Dedifferentiated amniotic fluid mesenchymal stem cell (primary cell): Measurements from ENCODE around the gene CARD8.
"Not testable (repeated sequence)": the region's sequence is repeated elsewhere in the genome, so short reads cannot be mapped to it uniquely, and the experiment has no call there.

Experiments
- DNase-seq: peaks from one replicate; pipeline ENCODE4 v3.0.0-alpha.2; 2016; ENCODE audit errors: extremely low spot score

The CARD8 gene, protein sequence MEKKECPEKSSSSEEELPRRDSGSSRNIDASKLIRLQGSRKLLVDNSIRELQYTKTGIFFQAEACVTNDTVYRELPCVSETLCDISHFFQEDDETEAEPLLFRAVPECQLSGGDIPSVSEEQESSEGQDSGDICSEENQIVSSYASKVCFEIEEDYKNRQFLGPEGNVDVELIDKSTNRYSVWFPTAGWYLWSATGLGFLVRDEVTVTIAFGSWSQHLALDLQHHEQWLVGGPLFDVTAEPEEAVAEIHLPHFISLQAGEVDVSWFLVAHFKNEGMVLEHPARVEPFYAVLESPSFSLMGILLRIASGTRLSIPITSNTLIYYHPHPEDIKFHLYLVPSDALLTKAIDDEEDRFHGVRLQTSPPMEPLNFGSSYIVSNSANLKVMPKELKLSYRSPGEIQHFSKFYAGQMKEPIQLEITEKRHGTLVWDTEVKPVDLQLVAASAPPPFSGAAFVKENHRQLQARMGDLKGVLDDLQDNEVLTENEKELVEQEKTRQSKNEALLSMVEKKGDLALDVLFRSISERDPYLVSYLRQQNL

DNA sequence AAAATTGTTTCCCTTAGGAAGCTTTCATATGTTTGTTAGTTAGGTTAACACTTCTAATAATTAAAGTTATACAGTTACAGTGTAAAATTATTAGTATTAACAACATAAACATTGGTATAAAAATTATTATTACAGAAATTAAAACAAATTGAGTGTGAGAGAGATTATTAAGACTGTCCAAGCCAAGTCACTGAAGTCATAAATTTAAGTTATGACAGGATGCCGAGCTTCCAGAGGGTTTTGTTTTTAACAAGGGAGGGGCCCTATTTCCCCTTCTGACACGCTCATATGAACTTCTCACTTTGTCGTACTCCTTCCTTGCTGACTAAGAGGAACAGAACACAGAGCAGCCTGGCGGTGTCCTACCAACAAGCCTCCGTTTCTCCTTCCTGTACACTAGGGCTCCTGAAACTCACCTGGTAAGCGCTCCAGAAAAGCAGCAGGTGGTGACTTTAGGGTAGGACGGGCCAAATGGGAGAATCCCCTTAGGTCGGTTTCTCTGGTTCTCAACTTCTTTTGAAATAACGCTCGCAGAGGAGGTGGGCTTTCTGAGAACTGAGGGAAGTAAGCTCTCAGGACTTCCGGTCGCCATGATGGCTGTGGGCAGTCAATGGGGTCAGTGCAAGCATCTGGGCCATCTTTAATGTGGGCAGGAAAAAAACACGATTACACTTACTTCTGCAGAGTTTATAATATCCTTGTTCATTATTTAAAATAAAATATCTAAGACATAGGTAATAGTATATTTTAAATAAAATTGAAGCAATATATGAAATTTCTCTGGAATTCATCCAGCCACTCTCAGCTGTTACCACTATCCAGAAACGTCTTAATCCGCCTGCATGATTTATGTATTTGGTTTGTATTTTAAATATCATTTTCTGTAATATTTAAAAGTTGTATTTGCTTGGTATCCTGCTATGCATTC is at the start of gene CARD8:
Gene CARD8 (minus strand): TSS at position 537 of the 928 bp plus-strand sequence. CDS start 14,892 bp downstream, outside the sequence.
- peak; percentile 75 for DNase-seq

DNA sequence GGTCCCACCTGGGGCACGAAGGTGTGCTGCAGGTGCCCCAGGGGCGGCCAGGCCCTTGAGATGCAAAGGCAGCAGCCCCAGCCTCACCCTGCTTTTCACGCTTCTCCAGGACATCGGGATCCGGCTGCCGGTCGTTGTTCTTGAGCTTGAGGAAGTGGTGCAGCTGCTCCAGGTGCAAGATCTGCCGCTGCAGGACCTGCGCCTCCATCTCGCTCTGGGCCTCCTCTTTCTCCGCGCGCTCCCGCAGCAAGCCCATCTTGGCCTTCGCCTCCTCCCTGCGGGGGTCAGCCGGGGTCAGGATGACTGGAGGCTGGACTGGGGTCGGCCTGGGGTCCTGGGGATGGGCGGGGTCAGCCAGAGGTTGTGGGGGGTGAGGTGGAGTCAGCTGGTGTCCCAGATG is 48.2 kb upstream of the CARD8 start:
- no peak for DNase-seq

DNA sequence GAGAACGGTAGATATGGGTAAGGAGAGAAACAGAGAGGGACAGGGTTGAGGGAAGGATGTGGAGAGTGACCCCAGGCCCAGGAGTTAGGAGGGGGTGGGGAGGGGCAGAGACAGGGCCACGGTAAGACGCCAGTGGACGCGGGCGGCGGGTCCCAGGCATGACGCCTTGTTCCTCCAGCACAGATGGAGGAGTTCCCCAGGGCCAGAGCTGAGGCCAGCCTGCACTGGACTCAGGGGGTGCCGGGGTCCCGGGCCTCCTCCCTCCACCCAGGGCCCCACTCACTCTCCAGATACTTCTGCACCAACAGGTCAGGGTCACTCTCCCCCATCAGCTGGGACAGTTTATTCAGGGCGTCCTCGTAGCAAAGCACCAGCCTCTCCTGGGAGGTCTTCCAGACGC is 47.7 kb upstream of the CARD8 start:
- no peak for DNase-seq

DNA sequence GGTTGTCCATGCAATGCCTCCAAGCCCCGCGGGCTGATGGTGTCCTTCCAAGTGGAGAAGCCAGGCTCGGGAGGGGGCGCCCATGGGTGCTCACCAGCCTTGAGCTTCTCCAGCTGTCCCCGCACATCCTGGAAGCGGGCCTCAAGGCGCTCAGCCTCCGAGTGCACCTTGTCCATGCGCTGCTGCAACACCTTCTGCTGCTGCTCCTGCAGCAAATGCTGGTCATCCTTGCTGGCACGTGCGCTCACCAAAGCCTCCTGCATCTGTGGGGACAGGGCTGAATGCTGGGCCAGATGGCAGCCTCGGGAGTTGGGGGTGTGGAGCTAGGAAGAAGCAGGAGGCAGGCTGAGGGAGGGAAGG is 46.9 kb upstream of the CARD8 start:
- DNase-seq = no peak

DNA sequence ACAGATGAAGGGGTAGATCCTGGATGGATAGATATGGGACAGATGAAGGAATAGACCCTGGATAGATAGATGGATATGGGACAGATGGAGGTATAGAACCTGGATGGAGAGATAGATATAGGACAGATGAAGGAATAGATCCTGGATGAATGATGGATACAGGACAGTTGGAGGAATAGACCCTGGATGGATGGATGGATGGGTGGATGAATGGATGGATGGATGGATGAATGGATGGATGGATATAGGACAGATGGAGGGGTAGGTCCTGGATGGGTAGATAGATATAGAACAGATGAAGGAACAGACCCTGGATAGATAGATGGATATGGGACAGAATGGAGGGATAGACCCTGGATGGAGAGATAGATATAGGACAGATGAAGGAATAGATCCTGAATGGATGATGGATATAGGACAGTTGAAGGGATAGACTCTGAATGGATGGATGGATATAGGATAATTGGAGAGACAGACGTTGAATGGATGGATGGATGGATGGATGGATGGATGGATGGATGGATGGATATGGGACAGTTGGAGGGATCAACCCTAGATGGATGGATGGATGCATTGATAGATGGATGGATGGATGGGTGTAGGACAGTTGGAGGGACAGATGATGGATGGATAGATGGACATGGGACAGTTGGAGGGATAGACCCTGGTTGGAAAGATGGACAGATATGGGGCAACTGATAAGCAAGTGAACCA is 46.3 kb upstream of the CARD8 start:
- DNase-seq = no peak

DNA sequence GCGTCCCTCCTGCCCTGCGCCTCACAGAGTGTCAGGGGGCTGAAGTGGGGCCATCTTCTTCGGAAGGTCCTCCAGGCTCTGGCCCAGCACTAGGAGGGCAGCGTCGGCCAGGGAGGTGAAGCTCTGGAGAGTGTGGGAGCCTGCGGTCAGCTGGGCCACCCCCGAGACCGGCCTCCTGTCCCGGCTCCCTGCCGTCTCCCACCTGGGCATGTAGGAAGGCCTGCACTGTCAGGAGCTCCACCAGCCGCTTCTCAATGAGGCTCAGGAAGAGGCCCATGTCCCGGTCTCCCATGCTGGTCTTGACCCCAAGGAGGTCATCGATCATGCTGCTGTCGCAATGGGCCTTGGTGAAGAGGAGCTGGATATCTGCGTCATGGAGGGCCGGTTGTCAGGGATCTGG is 42.3 kb upstream of the CARD8 start:
- peak; percentile 12 for DNase-seq

DNA sequence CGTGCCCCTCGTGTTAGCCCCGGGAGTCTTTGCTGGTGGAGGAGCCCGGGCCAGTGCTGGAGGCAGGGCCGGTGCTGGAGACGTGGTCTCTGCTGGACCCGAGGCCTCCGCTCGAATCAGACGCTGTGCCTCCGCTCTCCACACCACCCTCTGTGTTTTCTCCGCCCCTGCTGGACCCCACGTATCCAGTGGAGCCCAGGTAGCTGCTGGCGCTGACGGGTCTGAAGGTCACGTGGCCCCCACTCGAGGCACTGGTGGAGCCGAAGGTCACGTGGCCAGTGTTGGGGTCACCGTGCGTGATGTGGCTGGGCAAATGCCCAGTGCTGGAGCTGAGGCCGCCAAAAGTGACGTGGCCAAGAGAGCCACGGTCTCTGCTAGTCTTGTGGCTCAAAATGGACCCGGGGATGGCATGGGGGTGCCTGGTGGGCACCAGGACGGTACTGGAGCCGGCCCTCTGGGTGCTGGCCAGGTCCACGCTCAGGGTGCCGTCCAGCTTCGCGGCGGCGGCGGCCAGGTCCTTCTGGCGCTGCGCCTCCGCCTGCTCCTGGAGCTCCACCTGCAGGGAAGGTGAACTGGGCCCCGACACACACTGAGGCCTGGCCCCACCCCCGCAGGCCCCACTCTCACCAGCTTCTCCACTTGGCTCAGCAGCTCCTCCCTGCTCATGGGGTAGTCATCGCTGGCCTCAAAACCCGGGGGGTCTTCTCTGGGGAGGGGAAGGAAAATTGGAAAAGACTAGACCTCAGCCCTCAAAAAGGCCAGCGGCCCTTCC is 41.4 kb upstream of the CARD8 start:
- DNase-seq = peak; percentile 5

DNA sequence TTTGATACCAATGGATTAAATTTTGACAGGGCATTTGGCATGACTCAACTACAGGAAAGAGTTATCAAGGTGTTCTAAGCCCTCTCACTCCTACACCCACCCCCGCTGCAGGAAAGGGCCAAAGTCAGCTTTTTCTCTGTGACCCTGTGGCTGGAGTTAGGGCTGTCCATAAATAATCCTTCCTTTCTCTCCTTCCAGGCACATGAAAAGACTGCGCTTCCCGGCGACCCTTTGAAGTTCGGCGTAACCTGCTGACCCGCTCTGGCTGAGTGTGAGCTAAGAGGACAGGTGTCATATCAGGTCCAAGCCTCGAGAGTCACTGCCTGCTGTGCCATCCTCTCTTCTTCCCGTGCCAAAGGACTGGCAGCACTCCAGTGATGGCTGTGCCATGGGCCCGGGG is 39.7 kb upstream of the CARD8 start:
- DNase-seq = no peak

DNA sequence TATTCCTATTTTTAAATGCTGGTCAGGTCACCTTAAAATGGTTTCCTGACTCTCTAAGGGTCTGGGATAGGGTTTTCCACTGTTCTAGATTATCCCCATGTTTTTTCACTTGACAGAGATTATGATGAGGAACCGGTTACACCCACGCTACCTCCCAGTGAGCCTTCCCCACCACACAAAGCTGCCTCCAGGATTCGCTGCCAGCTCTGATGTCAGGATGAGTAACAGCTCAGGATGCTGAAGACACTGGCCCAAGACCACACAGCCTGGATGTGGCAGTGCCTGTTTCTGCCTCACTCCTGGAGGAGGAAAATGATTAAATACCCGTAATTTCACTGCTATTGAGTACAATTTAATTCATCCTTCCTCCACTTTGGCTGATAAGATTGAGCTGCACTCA is 37.1 kb upstream of the CARD8 start:
- peak; percentile 38 for DNase-seq

DNA sequence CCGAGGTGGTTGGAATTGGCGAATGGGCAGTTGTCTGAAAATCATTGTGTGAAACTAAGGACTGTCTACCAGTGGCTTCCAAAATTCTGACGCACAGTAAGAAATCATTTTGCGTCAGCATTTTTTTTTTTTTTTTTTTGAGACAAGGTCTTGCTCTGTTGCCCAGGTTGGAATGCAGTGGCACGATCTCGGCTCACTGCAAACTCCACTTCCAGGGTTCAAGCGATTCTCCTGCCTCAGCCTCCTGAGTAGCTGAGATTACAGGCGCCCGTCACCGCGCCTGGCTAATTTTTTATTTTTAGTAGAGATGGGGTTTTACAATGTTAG is 35.7 kb upstream of the CARD8 start:
- DNase-seq = not testable (repeated sequence)

DNA sequence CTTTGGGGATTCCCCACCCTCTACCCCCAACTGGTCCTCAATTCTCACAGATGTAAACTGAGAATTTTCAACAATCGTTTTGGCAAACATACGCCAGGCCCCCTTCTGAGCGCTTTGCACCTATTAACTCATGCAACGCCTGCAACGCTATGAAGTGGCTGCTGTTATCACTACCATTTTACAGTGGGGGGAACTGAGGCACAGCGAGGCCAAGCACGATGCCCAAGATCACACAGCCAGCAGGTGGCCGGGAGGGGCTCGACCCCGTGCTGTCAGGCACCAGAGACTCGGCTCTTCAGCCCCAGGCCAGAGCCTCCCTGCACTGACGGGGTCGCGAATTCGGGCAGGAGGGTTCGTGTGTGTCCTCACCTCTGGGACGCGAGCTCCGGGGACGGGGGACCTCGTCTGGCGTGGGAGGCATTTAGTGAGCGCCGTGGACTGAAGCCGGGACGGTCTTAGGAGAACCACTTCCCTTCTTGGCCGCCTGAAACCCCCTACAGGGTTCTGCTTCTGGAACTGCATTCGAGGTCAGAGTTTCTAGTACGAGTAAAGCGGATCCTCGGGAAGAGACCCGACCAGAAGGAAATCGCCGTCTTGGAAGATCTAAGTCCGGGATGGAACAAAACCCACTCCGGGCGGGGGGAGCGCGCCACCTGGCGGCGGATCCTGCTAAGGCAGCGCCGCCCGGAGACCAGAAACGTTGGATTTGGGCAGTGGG is 35.2 kb upstream of the CARD8 start:
- DNase-seq = peak; percentile 70

DNA sequence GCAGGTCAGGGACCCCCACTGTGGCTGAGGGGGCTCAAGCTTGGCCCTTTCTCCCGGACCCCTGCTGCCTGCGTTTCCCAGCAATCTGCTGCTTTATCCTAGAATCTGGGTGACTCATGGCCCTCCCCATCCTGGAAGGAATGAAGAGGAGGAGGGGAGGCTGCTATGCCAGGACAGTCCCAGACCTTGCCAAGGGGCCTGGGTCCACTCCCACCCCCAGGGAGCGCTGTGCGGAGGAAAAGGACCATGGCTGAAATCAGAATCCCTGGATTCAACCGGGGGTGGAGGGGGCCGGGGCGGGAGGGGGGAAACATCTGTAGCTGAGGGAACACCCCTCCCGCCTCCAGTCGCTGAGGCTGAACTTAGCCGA is 34.7 kb upstream of the CARD8 start:
- DNase-seq = peak; percentile 25

DNA sequence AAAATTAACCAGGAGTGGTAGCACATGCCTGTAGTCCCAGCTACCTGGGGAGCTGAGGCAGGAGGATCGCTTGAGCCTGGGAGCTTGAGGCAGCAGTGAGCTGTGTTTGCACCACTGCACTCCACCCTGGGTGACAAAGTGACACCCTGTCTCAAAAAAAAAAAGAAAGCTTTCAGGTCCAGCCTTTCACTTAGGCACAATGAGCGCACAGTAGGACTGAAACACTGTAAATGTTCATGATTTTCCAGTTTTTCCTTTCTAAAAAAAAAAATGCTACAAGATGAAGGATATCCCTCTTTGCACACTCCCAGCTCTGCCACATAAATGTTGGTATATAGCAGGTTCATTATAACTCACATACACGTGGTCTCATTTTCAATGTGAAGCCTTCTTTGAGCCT is 32.0 kb upstream of the CARD8 start:
- no peak for DNase-seq

DNA sequence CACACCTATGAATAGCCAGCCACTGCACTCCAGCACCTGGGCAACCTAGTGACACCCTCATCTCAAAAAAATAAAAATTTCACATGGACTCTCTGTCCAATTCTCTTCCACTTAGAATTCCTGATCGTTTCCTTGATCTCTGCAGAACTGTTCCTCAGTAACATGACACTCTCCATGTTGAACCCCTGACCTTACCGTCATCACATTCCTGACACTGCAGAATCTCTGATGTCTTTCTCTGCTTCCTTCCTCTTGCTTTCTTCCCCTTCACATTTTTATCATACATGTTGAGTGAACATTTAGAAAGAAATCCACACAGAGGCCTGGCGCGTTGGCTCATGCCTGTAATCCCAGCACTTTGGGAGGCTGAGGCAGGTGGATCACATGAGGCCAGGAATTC is 29.2 kb upstream of the CARD8 start:
- DNase-seq = no peak

DNA sequence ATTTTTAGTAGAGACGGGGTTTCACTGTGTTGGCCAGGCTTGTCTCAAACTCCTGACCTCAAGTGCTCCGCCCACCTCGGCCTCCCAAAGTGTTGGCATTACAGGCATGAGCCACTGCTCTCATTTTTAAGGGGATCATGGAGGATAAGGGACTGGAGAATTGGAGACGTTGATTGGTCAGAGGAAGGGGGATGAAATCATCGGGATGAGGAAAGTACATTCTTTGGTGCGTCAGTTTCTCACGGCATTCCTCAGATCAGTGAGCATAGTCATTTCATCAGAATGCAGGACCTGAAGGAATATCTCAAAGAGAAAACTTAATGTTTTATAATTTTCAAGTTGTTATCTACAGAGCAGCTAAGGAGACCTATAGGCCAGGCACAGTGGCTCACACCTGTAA is 28.2 kb upstream of the CARD8 start:
- DNase-seq = peak; percentile 88

DNA sequence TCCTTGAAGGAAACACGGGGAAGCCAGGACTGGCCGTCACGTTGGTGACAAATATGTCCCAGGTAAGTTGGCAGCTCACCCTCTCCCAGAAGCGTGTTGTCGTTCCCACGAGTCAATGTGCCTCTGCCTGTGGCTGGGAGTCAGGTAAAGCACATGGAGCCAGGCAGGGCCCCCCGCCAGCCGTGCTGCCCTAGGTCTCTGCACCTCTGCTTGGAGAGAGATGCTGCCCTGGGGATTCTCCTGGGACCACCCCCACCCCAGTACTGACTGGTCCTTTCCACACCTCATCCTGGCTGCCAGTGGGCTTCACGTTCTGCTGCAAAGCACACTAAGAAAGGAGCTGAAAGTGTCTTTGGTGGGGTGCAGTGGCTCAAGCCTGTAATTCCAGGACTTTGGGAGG is 24.0 kb upstream of the CARD8 start:
- DNase-seq = no peak

DNA sequence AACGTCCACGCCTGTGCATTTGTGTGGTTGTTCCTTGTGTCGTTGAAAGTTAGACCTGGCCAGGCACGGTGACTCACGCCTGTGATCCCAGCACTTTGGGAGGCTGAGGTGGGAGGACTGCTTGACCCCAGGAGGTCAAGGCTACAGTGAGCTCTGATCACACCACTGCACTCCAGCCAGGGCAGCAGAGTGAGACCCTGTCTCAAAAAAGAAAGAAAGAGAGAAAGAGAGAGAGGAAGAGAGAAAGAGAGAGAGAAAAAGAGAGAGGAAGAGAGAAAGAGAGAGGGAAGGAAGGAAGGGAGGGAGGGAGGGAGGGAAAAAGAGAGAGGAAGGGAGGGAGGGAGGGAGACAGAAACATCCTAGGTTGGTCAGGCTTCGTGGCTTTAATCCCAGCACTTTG is 19.2 kb upstream of the CARD8 start:
- no peak for DNase-seq

DNA sequence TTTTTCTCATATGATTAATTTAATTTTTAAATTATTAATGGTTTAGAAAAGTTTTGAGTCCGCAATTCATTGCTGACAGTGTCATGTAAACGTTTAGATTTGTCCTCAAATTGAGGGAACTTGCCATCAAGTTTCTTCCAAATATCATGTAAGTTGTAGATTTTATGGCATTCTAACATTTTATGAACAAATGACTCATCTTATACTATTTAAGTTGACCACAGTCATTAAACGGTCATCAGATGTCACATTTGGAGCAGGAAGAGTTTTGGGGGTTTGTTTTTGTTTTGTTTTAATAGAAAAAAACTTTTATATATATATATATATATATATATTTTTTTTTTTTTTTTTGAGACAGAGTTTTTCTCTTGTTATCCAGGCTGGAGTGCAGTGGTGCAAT is 18.5 kb upstream of the CARD8 start:
- no peak for DNase-seq

DNA sequence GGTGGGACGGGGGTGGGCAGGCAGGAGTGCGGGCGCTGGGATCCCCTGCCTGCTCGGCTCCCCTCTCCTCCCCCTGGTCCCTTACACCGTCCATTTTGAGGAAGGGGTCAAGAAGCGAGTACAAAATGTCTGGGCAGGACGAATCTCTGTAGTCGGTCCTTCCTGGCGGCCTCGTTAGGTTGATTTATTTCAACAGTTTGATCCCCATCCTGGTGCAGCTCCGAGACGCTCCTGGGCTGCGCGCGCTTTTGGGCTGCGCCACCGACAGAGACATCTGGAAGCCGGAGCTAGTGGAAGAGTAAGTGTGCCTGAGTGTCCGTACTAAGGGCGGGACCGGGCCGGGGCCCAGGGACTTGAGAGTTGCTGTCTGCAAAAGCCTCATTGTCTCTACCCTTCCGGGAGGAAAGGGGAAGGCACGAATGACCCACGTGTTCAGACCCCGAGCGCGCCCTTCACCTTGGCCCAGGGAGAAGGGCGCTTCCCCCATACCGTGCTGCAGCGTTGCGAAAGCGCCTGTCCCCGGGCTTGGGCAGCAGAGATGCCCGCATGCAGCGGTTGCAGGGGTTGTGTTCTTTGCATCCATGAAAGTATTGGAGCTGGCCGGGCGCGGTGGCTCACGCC is 15.9 kb upstream of the CARD8 start:
- no peak for DNase-seq

DNA sequence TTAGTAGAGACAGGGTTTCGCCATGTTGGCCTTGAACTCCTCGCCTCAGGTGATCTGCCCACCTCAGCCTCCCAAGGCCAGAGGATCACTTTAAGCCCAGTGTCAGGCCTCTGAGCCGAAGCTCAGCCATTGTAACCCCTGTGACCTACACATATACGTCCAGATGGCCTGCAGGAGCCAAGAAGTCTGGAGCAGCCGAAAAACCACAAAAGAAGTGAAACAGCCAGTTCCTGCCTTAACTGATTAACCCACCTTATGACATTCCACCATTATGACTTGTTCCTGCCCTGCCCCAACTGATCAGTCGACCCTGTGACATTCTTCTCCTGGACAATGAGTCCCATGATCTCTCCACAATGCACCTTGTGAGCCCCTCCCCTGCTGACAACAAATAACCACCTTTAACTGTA is 13.9 kb upstream of the CARD8 start:
- not testable (repeated sequence) for DNase-seq
